NOMO-1 treated with DMSO at 0.1 percent for 48 hours (cell line): Measurements from ENCODE around the gene CFLAR.
A peak's percentile ranks its signal among the peaks of the same experiment; 100 is the strongest.
"Not testable (repeated sequence)": the region's sequence is repeated elsewhere in the genome, so short reads cannot be mapped to it uniquely, and the experiment has no call there.

Source experiments
- DNase-seq: peaks from one replicate; lab custom pipeline; 2025; ENCODE audit not compliant: unreplicated experiment; lab: John Stamatoyannopoulos, UW

Gene CFLAR

GRCh38 chr2:201174687-201175086, 58.7 kb downstream of the CFLAR start:
- DNase-seq, result no peak

DNA sequence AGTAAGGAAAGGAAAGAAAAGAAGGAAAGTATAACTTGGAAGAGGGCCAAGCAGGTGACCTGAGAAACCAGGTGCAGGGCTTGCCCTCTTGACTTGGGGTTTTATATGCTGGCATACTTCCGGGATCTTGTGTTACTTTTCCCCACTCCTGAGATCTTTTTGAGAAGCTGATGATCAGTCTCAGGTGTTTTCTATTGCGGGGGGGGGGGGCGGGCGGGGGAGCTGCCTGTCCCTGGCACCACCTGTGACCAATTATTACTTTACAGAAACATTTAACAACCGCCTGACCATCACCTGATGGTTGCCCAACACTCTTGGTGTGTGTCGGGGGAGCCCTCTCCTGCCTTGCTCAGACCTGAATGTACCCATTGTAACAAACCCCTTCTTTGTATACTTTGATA, 60.1 kb downstream of the CFLAR start:
- no peak for DNase-seq

GRCh38 chr2:201180010-201180409, 64.0 kb downstream of the CFLAR start:
- DNase-seq, result peak; percentile 8

- DNase-seq, result peak; percentile 84
Measured at GRCh38 chr2:201182650-201183364, 66.8 kb downstream of the CFLAR start, which contains the start of gene CASP10. TSS of gene CASP10 (plus strand) at chr2:201183141. CDS start at chr2:201185778, 2,637 bp downstream.

GRCh38 chr2:201183365-201183727, 67.4 kb downstream of the CFLAR start:
- DNase-seq, result no peak

GRCh38 chr2:201183835-201184234, 67.9 kb downstream of the CFLAR start:
- DNase-seq, result peak; percentile 4

DNA sequence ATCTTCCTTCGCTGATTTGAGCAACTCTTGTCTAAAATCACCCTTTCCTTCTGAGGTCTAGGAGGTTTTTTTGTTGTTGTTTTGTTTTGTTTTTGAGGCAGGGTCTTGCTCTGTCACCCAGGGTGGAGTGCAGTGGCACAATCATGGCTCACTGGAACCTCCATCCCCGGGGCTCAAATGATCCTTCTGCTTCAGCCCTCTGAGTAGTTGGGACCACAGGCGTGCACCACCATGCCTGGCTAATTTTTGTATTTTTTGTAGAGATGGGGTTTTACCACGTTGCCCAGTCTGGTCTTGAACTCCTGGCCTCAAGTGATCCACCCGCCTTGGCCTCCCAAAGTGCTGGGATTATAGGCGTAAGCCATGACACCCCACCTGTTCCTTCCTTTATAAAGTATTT, 68.3 kb downstream of the CFLAR start:
- not testable (repeated sequence) for DNase-seq

GRCh38 chr2:201185863-201186262, 69.9 kb downstream of the CFLAR start:
- DNase-seq, result no peak

- no peak for DNase-seq
Measured at GRCh38 chr2:201186982-201187381, 71.0 kb downstream of the CFLAR start.

DNA sequence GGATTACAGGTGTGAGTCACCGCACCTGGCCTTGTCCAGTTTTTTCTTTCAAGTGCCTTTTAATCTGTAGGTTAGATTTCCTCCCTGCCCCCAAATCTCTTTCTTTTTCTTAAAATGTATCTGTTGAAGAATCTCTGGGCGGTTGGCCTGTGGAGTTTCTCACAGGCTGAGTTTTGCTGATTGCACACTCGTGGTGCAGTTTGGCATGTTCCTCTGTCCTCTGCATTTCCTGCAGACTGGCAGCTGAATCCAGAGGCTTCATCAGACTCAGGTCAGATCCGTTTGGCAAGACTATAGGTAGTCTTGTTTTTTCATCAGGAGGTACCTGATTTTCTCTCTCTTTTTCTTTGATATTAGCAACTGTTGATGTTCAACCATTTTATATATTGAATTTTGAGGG, 72.5 kb downstream of the CFLAR start:
- DNase-seq, result no peak

DNA sequence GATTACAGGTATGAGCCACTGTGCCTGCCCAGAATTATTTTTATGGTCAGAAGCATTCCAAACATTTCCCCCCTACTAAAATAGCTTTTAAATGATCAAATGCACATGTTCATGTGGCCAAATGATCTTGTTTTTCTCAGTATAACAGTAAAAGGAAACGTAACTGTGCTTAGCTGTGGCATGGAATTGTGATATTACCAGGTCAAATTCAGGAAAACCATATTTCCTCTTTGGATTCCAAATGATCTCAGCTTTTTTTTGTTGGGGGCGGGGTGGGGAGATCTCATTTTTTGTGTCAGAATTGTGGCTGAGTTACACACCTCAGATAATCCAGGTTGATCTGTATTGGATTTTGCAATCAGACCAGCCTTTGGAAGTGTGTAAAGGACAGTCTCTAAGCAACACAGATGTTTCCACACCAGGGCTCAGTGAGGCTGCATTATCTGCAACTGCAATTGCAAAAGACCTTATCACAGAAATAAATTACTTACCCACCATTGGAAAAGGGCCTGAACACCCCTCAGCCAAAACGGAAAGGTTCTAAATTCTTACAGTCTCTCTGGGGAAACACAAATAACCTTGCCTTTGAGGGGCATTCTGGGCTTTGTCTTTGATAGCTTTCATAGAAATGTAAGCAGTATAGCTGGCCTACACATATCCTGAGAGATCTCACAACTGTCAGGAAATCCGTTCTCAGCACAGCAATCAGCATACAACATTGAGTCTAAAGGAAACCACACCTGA, 75.3 kb downstream of the CFLAR start:
- peak; percentile 49 for DNase-seq

DNA sequence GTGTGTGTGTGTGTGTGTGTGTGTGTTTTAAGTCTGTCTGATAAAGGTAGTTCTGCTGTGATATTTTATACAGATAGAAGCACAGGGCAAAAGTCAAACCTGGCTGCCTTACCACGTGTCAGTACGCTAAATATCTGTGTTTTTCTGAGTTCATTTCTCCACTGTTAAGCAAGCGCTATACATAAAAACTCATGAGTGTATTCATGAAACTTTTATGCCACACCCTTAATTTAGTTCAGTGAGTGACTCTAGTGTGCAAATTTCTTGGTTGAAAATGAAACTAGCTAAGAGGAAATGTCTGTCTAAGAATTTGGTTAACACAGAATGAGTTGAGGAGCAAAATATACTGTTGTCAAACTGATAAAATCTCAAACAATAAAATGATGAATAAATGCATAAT, 78.1 kb downstream of the CFLAR start:
- DNase-seq, result peak; percentile 86

DNA sequence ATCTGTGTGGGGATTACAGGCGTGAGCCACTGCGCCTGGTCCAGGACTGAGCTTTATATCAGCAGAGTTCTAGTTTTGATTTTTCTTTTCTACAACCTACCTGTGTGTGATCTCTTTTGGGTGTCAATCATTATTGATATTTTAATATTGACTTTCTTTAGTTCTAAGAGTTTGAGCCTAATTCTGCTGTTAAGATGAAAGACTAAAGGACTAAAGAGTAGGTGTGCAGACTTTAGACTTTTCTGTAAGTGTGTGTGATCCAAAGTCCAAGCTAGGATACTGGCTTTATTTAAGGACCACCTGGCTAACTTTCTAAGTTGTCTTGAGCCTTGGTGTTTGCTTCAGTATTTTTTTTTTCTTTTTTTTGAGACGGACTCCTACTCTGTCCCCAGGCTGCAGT, 79.4 kb downstream of the CFLAR start:
- DNase-seq, result no peak

- no peak for DNase-seq
Measured at GRCh38 chr2:201196003-201196402, 80.0 kb downstream of the CFLAR start.

DNA sequence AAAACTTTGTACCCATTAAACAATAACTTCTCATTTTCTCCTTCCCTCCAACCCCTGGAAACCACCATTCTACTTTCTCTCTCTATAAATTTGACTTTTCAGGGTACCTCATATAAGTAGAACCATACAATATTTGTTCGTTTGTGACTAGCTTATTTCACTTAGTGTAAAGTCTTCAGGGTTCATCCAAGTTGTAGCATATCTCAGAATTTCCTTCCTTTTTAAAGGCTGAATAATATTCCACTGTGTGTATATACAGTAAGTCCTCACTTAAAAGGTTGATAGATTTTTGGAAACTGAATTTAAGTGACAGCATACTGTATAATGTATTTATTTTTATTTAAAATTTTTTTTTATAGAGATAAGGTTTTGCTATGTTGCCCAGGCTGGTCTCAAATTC, 80.8 kb downstream of the CFLAR start:
- DNase-seq, result no peak

DNA sequence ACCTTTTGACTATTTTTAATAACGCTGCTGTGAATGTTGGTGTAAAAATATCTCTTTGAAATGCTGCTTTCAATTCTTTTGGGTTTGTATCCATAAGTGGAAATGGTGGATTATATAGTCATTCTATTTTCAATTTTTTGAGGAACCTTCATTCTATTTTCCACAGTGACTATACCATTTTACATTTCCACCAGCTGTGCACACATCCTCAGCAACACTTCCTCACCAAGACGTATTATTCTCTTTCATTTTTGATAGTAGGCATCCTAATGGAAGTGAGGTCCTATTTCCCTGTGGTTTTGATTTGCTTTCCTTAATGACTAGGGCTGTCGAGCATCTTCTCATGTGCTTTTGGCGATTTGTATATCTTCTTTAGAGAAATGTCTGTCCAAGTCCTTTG, 81.8 kb downstream of the CFLAR start:
- no peak for DNase-seq

GRCh38 chr2:201199847-201200246, 83.9 kb downstream of the CFLAR start:
- DNase-seq, result no peak

DNA sequence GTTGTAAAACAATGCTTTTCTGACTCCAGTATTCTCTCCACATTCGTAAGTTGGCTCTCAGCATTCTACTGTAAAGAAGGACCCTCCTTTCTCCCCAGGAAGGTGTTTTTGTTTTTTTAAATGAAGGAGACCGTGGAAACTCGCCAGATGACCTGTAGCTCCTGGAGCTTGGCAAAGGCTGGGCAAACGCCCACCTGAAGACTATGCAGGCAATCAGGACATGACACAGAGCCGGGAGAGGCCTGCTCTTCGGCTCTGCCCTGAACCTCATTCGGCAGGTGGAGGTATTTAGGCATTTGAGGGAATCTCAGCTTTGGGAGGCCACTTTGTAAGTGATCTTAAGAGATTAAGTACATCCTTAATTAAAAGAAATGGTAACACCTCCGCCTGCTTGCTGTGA, 84.4 kb downstream of the CFLAR start:
- DNase-seq, result no peak

- no peak for DNase-seq
Measured at GRCh38 chr2:201201371-201201770, 85.4 kb downstream of the CFLAR start.

DNA sequence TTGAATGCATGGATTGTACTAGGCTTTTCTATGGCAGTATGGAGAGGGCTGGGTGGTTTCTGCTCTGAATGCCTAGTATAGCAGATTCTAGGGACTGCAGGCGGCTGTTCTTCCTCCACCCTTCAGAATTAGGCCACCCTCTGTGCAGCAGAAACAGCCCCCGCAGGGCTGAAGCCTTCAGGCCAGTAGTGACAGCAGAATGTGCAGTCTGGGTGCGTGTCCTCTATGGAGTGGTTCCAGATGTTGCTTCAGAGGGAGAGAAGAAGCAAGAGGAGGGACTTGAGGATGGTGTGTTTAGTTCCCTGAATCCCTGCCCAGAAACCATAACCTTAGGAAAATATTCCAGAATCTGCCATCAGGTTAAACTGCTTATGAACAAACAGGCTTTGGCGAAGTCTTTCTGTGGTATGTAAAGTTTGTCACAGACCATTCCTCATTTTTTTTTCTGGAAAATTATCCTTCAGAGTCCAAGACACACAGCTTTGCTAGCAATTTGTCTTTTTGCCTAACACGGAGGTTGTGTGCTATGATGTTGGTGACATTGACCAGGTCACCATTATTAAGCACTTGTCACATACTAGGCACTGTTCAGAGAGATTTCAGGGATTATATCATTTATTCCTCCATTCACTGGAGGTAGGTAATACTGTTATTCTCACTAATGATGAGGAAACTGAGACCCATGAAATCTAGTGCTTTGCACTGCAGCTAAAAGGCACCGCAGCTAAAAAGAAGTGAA, 88.1 kb downstream of the CFLAR start:
- DNase-seq, result no peak

- no peak for DNase-seq
Measured at GRCh38 chr2:201204655-201205514, 88.9 kb downstream of the CFLAR start.
